Right lobe of liver (tissue), 6 donors: Measurements from ENCODE around the gene BCL2. TPM values are rescaled to one million over a fixed set of nuclear protein-coding genes. Genes with fewer than 3 reads are reported as not detected.
A peak's percentile ranks its signal among the peaks of the same experiment; 100 is the strongest.

Source experiments
- ATAC-seq, 4 donors: fragments of 200-7000 bp; cut with Tn5 transposase; one replicate each; pipeline ENCODE4 v1.9.1; 2020; ENCODE audit warnings: mild to moderate bottlenecking in 4 of 4, moderate library complexity in 4 of 4
- DNase-seq, 3 donors: peaks; one replicate each; pipeline ENCODE4 v3.0.0-alpha.2; 2020
- H3K27ac ChIP-seq, 3 donors: fragments of 200-600 bp; one replicate each; pipeline ENCODE4 v1.8.0; 2022
- H3K27me3 ChIP-seq, 2 donors: fragments of 200-600 bp; one replicate each; pipeline ENCODE4 v1.8.0; 2022
- H3K36me3 ChIP-seq, 4 donors: fragments of 200-600 bp; sonication (generic) in 1 of 4; one replicate each; pipeline versions ENCODE4 v1.5.1 to v1.8.0; 2017 to 2022; ENCODE audit warnings: control low read depth in 1 of 4
- H3K4me1 ChIP-seq, 4 donors: fragments of 200-600 bp; sonication (generic) in 1 of 4; one replicate each; pipeline versions ENCODE4 v1.5.1 to v1.8.0; 2017 to 2022; ENCODE audit warnings: control low read depth in 1 of 4
- H3K4me3 ChIP-seq, 3 donors: fragments of 200-600 bp; one replicate each; pipeline ENCODE4 v1.8.0; 2022
- H3K9me3 ChIP-seq, 4 donors: fragments of 200-600 bp; sonication (generic) in 1 of 4; one replicate each; pipeline versions ENCODE4 v1.5.1 to v1.8.0; 2017 to 2022; ENCODE audit warnings: control low read depth in 1 of 4
- CTCF ChIP-seq, 4 donors: fragments of 200-600 bp in 3 of 4; fragments of 450-650 bp in 1 of 4; IDR thresholded peaks; one replicate each; pipeline versions ENCODE4 v1.5.1 to v1.8.0; 2016 to 2022; ENCODE audit warnings: antibody characterized with exemption in 4 of 4, mild to moderate bottlenecking in 2 of 4
- POLR2A ChIP-seq: fragments of 450-650 bp; IDR thresholded peaks from one replicate; pipeline ENCODE4 v1.6.1; 2017; ENCODE audit warnings: antibody characterized with exemption, mild to moderate bottlenecking
- WGBS: methylation state at CpG from one replicate; pipeline ENCODE4 v1.1.6; 2018; ENCODE audit warnings: low coverage, low lambda C conversion rate; ENCODE audit not compliant: insufficient coverage; ENCODE audit errors: missing lambda C conversion rate; 5-methylcytosine and 5-hydroxymethylcytosine counted together
- intact Hi-C, 2 donors: fragments of 100-400 bp; cut with DNase I; formaldehyde crosslinking; loops; one replicate each; pipeline versions ENCODE4 v1.11.2 to v1.14.1; 2022
- total RNA-seq, 6 experiments: library from RNA; depleted of rRNA in 2 of 6; stranded (reverse); fragments of >200 nt in 2 of 6; fragmentation: NEBNext Ultra II Directional in 3 of 6; extraction: Animal tissue kit (Norgen Biotek cat#: 25700) in 3 of 6; gene quantifications; one replicate each; pipeline versions ENCODE4 v1.1.0 to v1.2.4, GENCODE V29; 2016 to 2023
- donor health status: DM: no; HTN: yes; CAD: no.
- donor health status: DM: no; HTN: no; CAD: no.
- donor health status: DM: no; HTN: no; CAD: no.
- donor health status: DM: no; HTN: yes; CAD: no.
- donor health status: DM: no; HTN: yes; CAD: no.

The BCL2 gene
- total RNA-seq, 6 experiments from 2014 or later = 0.73 to 4.7 (median 2.7) TPM

GRCh38 chr18:63318889-63319382 is 633 bp downstream of the BCL2 start:
- WGBS = 0% methylated on average over 8 of the region's 8 CpGs
- Histone ChIP-seq H3K4me1 (peaks cover 0 to 22% (median 0%) of the 10 kb centered on the region in 4 donors), H3K27ac (peak overlapping the region in 1 of 3 donors; percentile 55), H3K36me3 (no peaks in the 10 kb centered on the region), H3K4me3 (peak overlapping the region; percentile 54 to 65 (median 61)), H3K27me3 (peaks cover 0 to 6% of the 10 kb centered on the region in 2 donors), H3K9me3 (no peaks in the 10 kb centered on the region)
- TF ChIP-seq CTCF (IDR thresholded peaks at IDR 0.05) (no peak), POLR2A (no peak)
- DNase-seq = no peak
- no peak for ATAC-seq
- intact Hi-C loops = no loop called here

GRCh38 chr18:63317982-63318888 is 1.3 kb downstream of the BCL2 start:
- TF ChIP-seq CTCF (IDR thresholded peaks at IDR 0.05) (peak; percentile 27 to 53 (median 42)), POLR2A (no peak)
- peak; percentile 49 to 67 (median 62) for DNase-seq
- H3K36me3 ChIP-seq = no peaks in the 10 kb centered on the region
- peak overlapping the region; percentile 54 to 65 (median 61) for H3K4me3 ChIP-seq
- peaks cover 0 to 6% of the 10 kb centered on the region in 2 donors for H3K27me3 ChIP-seq
- ATAC-seq = peak in 3 of 4 donors; percentile 2 to 4 (median 3)
- intact Hi-C loops = no loop called here
- no peak overlapping the region for H3K27ac ChIP-seq
- peaks cover 0 to 22% (median 0%) of the 10 kb centered on the region in 4 donors for H3K4me1 ChIP-seq
- WGBS = 10% methylated on average over 26 of the region's 66 CpGs
- H3K9me3 ChIP-seq = no peaks in the 10 kb centered on the region

- TF ChIP-seq CTCF (IDR thresholded peaks at IDR 0.05) (no peak), POLR2A (no peak)
- Histone ChIP-seq H3K4me1 (peaks cover 0 to 18% (median 0%) of the 10 kb centered on the region in 4 donors), H3K27me3 (peaks cover 0 to 6% of the 10 kb centered on the region in 2 donors), H3K4me3 (peak overlapping the region; percentile 54 to 65 (median 61)), H3K27ac (no peak overlapping the region), H3K9me3 (no peaks in the 10 kb centered on the region), H3K36me3 (no peaks in the 10 kb centered on the region)
- 66% methylated on average over 10 of the region's 10 CpGs for WGBS
- ATAC-seq (no peak), DNase-seq (no peak)
- intact Hi-C loops = no loop called here
Measured at GRCh38 chr18:63317556-63317946, 2.0 kb downstream of the BCL2 start.

- Histone ChIP-seq H3K4me3 (peak overlapping the region in 2 of 3 donors; percentile 54 to 65), H3K36me3 (no peaks in the 10 kb centered on the region), H3K27me3 (peaks cover 0 to 6% of the 10 kb centered on the region in 2 donors), H3K9me3 (no peaks in the 10 kb centered on the region), H3K27ac (no peak overlapping the region), H3K4me1 (peaks cover 0 to 15% (median 0%) of the 10 kb centered on the region in 4 donors)
- ATAC-seq = no peak
- intact Hi-C loops = no loop called here
- 84% methylated on average over 4 of the region's 4 CpGs for WGBS
- no peak for DNase-seq
- TF ChIP-seq CTCF (IDR thresholded peaks at IDR 0.05) = no peak
- no peak for TF ChIP-seq POLR2A
Measured at GRCh38 chr18:63316612-63317555, 2.7 kb downstream of the BCL2 start.
